ENCODE data around the gene FKBP10.
"Not testable (repeated sequence)": the region's sequence is repeated elsewhere in the genome, so short reads cannot be mapped to it uniquely, and the experiment has no call there.

Gene FKBP10

GRCh38 chr17:41806685-41807445, 5.9 kb upstream of the FKBP10 start:
- in situ Hi-C loops (cut with MboI; ENCODE audit: low sequenced_read_pairs) = no loop called here

- in situ Hi-C loops (cut with MboI; ENCODE audit: low sequenced_read_pairs) = no loop called here
These were observed 1.9 kb upstream of the FKBP10 start for GRCh38 chr17:41810659-41811548.

GRCh38 chr17:41811549-41812380, 1.0 kb upstream of the FKBP10 start, which contains the start of gene P3H4:
TSS of gene P3H4 (minus strand) at chr17:41811949. CDS start at chr17:41811915, 34 bp downstream.
- in situ Hi-C loops (cut with MboI; ENCODE audit: low sequenced_read_pairs) = no loop called here

GRCh38 chr17:41813152-41813680, 412 bp downstream of the FKBP10 start:
- in situ Hi-C loops (cut with MboI; ENCODE audit: low sequenced_read_pairs) = no loop called here

GRCh38 chr17:41813699-41814124, 908 bp downstream of the FKBP10 start:
- in situ Hi-C loops (cut with MboI; ENCODE audit: low sequenced_read_pairs) = no loop called here

GRCh38 chr17:41814195-41814594, 1.4 kb downstream of the FKBP10 start:
- in situ Hi-C loops (cut with MboI; ENCODE audit: low sequenced_read_pairs) = no loop called here

- in situ Hi-C loops (cut with MboI; ENCODE audit: low sequenced_read_pairs) = no loop called here
These were observed 4.0 kb downstream of the FKBP10 start for GRCh38 chr17:41816637-41817320.

GRCh38 chr17:41818024-41818423, 5.2 kb downstream of the FKBP10 start:
- in situ Hi-C loops (cut with MboI; ENCODE audit: low sequenced_read_pairs) = no loop called here

- in situ Hi-C loops (cut with MboI; ENCODE audit: low sequenced_read_pairs) = no loop called here
These were observed 9.0 kb downstream of the FKBP10 start for GRCh38 chr17:41821776-41822175.

- in situ Hi-C loops (cut with MboI; ENCODE audit: low sequenced_read_pairs) = no loop called here
These were observed 9.7 kb downstream of the FKBP10 start for GRCh38 chr17:41822216-41823140.

- in situ Hi-C loops (cut with MboI; ENCODE audit: low sequenced_read_pairs) = no loop called here
These were observed 10.3 kb downstream of the FKBP10 start for GRCh38 chr17:41823141-41823524.

GRCh38 chr17:41823580-41823979, 10.8 kb downstream of the FKBP10 start:
- in situ Hi-C loops (cut with MboI; ENCODE audit: low sequenced_read_pairs) = no loop called here

- in situ Hi-C loops (cut with MboI; ENCODE audit: low sequenced_read_pairs) = no loop called here
These were observed 11.3 kb downstream of the FKBP10 start for GRCh38 chr17:41824086-41824485.

- in situ Hi-C loops (cut with MboI; ENCODE audit: low sequenced_read_pairs) = no loop called here
These were observed 12.5 kb downstream of the FKBP10 start for GRCh38 chr17:41825175-41825845.

GRCh38 chr17:41829961-41830360, 17.2 kb downstream of the FKBP10 start:
- in situ Hi-C loops (cut with MboI; ENCODE audit: low sequenced_read_pairs) = not testable (repeated sequence)

- in situ Hi-C loops (cut with MboI; ENCODE audit: low sequenced_read_pairs) = no loop called here
These were observed 22.5 kb downstream of the FKBP10 start for GRCh38 chr17:41835214-41835799.

- in situ Hi-C loops (cut with MboI; ENCODE audit: low sequenced_read_pairs) = no loop called here
These were observed 23.2 kb downstream of the FKBP10 start, which contains the start of gene NT5C3B for GRCh38 chr17:41835800-41836549. TSS of gene NT5C3B (minus strand) at chr17:41836232. CDS start at chr17:41836193, 39 bp downstream.
